Fibroblast of pulmonary artery (primary cell): ENCODE measurements around the gene DAZ4.
"Not testable (repeated sequence)": the region's sequence is repeated elsewhere in the genome, so short reads cannot be mapped to it uniquely, and the experiment has no call there.

ENCODE experiments used
- DNase-seq: peaks from one replicate; pipeline ENCODE4 v3.0.0-alpha.2; 2010; ENCODE audit warnings: low read depth
- H3K4me3 ChIP-seq: replicated peaks from 2 replicates; pipeline ENCODE4 v1.5.1; 2011; ENCODE audit warnings: low read depth, mild to moderate bottlenecking, control low read depth, low read length, moderate library complexity

Gene DAZ4

GRCh38 chrY:24833619-24834018, at the start of gene DAZ4:
TSS of gene DAZ4 (plus strand) at chrY:24833919. CDS start at chrY:24834127, 208 bp downstream.
- not testable (repeated sequence) for H3K4me3 ChIP-seq, DNase-seq

GRCh38 chrY:24813293-24813692, 20.4 kb upstream of the DAZ4 start, which contains the start of gene DAZ3:
TSS of gene DAZ3 (minus strand) at chrY:24813393. CDS start at chrY:24813185, 208 bp downstream.
- H3K4me3 ChIP-seq, DNase-seq: not testable (repeated sequence)

- DNase-seq, H3K4me3 ChIP-seq: not testable (repeated sequence)
Measured at GRCh38 chrY:24821836-24822235, 11.9 kb upstream of the DAZ4 start.

- H3K4me3 ChIP-seq, DNase-seq: not testable (repeated sequence)
Measured at GRCh38 chrY:24824184-24824879, 9.4 kb upstream of the DAZ4 start.

- H3K4me3 ChIP-seq, DNase-seq: not testable (repeated sequence)
Measured at GRCh38 chrY:24825069-24825468, 8.7 kb upstream of the DAZ4 start.
